GM18868 (cell line): ENCODE results near the gene SCFD2.
"Not testable (repeated sequence)": the region's sequence is repeated elsewhere in the genome, so short reads cannot be mapped to it uniquely, and the experiment has no call there.

Experiments
- ATAC-seq: cut with Tn5 transposase; IDR thresholded peaks from one replicate; pipeline ENCODE4 v1.9.1; 2021; ENCODE audit warnings: mild to moderate bottlenecking, moderate library complexity; ENCODE audit not compliant: unreplicated experiment

The SCFD2 gene

DNA sequence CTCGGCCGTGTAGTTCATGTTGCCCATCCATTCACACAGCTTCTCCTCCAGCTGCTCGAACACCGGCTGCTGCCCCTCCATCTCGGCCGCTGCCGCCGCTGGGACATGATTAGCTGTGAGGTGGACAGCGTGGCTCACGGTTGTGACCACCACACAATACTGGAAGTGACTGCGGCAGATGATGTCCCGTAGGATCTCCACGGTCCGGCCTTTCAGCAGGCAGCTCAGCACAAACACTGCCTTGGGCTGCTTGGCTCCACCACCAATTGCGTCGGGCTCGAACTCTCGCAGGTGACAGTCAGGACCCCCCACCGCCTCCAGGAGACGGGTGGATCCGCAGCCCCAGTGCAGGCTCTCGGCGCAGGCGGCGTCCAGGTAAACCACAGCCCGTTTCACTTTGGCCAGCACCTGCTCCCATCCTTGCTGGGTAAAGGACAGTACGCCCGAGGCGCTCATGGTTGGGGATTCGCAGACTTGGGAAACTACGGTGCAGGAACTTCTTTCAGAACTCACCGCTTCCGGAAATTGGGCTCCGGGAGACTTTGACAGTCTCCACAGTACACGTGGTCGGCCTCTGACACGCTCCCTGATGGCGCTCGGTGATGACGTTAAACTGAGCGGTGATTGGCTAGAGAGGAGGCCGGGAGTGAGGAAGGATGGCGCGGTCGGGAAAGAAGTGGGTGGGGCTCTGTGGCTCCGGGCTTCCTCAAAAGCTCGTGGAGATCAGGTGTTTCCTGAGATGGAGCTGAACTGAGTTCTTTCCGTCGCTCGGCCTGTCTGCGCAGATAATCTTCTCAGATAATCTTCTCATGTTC lies at the start of gene SCFD2:
Gene SCFD2, minus strand, starts transcription at position 576 of the 815 bp plus-strand sequence.
- ATAC-seq = peak; percentile 98

DNA sequence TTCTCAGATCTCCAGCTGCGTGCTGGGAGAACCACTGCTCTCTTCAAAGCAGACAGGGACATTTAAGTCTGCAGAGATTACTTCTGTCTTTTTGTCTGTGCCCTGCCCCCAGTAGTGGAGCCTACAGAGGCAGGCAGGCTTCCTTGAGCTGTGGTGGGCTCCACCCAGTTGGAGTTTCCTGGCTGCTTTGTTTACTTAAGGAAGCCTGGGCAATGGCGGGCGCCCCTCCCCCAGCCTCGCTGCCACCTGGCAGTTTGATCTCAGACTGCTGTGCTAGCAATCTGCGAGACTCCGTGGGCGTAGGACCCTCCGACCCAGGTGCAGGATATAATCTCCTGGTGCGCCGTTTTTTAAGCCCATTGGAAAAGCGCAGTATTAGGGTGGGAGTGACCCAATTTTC lies 43.6 kb upstream of the SCFD2 start:
- ATAC-seq = not testable (repeated sequence)

DNA sequence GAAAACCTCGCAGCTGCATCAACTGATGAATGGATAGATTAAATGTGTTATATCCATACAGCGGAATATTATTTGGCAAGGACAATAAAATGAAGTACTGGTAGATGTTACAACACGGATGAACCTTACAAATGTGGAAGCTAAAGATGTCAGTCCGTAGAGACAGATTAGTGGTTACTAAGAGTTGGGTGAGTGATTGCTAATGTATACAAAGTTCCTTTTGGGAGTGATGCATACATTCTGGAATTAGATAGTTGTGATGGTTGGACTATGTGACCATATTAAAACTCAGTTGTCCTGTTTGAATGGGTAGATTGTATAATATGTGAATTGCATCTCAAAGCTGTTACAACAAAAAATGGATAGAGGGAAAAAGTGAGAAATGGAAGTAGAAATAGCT lies 14.4 kb upstream of the SCFD2 start:
- ATAC-seq = no peak

DNA sequence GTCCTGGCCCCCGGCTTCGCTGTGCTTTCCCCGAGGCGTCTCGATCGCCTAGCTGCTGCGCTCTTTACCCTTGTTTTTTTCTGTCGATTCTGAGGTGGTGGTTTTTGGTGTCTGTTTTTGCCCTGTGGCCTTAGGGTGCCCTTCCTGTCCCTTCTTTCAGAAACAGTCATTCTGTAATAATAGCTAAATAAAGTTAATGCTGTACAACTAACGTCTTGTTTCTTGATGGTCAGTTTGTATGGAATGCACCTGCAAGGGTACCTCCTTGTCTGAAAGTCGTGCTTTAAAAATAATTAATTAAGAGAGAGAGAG lies 12.3 kb upstream of the SCFD2 start:
- ATAC-seq = no peak

DNA sequence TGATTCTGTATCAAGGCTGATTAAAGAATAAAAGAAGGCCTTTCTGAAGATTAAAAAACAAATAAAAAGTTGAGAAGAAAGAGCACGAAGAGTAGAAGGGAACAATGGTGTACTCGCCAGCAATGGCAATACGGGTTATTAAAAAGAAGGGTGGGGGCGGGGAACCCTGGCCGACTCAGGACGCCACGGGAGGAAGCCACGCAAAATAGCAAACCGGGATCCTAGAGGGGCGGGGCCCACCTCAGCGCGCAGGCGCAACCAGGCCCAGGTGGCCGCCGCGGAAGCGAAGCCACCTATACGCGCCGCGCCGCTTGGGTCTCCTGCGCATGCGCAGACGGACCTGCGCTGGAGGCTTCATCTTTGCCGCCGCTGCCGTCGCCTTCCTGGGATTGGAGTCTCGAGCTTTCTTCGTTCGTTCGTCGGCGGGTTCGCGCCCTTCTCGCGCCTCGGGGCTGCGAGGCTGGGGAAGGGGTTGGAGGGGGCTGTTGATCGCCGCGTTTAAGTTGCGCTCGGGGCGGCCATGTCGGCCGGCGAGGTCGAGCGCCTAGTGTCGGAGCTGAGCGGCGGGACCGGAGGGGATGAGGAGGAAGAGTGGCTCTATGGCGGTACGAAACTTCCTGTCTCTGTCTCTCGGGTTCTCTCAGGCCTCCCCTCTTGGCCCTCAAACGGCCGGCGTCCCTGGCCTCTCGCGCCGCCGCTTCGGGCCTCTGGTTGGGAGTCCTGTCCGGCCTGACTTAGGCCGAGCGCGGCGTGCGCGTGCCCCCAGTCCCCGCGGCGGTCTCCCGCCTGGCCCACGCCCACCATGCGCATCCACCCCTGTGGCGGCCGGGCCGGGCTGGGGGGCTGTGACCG lies 11.7 kb upstream of the SCFD2 start, which contains the start of gene FIP1L1:
Gene FIP1L1, plus strand, starts transcription at position 323 of the 852 bp plus-strand sequence. Its CDS starts 198 bp downstream, at position 521.
- peak; percentile 86 for ATAC-seq

DNA sequence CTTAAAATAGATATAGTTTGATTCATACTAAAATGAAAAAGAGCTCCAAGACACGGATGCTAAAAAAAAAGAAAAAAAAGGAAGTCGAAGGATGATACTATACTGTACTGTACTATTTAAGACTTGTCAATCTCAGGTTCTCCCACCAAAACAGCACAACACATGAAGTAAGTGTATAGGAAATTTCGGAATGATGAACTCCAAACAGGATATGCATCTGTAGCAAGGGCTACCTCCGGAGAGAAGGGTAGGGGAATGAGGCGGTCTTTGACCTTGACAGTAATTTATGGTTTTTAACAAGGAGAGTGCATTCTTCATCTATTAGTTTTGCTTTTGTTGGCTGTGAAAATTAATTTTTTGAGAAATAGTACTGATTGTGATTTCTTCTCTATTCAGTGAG lies 11.0 kb upstream of the SCFD2 start:
- no peak for ATAC-seq

DNA sequence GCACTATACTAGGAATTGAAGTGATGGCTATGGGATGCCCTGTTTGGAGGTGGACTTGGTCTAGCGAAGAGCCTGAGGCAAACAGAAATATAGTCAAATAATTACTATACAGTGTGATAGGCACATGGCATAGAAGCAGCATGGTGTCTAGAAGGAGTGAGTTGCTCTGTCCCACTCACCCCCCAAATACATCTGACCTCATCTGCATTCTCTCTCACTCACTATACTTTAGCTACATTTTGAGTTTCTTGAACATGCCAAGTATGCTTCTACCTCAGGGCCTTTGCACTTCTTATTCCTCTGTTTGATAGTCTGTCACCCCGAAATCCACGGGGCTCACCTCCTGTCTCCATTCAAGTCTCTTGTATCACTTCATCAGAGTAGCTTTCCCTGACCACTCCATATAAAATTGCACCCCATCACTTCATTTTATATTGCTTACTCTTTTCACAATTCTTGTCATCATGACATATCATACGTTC lies 9.0 kb upstream of the SCFD2 start:
- no peak for ATAC-seq

DNA sequence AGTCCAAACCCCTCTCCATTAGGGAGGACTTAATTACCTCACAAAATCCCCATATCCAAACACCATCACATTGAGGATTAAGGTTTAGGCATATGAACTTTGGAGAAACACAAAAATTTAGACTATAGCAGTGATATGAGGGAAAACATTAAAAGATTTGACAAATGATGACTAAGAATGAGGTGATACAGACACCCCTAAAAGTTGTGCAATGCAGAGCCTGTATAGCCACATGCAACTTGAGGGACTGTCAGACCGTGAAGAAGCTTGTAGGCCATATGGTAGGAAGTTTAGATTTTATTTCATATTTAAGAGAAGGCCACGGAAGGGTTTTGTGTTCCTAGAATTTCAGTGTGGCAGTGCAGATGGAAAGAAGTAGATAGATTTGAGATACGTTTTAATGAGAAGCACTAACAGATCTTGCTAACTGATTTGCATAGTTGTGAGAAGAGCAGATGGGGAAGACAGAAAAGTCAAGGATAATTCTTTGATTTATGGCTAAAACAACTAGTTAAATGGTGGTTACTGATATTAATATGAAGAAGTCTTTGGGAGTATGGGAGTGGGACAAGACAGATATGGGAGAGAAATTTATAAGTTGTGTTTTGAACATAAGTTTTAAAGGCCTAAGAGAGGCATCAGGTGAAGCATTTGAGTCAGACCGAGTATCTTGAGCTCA lies 6.1 kb upstream of the SCFD2 start:
- no peak for ATAC-seq

DNA sequence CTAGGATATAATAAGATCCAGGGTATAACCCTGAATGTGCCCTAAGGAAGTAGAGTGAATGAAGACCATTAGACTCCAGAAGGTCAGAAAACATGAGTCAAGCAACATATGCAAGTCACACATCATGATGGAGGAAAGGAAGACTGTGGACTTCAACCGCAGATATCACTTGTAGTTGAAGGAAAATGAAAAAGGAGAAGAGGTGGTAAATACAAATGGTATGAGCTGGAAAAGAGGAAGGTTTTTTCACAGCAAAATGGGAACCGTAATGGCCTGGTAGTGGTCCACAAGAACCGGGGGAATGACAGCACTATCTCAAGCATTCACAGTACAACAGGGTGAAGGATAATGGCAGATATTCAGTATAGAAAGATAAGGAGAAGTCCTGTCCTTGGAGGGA lies 5.2 kb upstream of the SCFD2 start:
- ATAC-seq = no peak

DNA sequence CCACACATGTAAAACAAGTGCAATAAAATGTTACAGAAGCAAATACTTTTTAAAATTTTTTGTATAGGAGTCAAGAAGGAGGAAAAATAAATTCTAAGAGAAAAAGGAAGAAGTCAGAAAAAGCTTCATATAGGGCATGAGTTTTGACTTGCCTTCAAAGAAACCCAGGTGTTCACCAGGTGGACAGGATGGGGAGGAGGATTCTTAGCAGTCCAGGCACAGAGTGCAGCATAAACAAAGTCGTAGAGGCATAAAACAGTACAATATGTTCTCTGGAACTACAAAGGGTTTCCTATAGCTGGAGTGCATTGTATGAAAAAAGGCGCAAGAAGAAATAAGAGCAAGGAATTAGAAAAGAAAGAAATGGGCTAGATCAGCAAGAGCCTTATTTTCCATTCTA lies 1.9 kb upstream of the SCFD2 start:
- ATAC-seq = no peak

DNA sequence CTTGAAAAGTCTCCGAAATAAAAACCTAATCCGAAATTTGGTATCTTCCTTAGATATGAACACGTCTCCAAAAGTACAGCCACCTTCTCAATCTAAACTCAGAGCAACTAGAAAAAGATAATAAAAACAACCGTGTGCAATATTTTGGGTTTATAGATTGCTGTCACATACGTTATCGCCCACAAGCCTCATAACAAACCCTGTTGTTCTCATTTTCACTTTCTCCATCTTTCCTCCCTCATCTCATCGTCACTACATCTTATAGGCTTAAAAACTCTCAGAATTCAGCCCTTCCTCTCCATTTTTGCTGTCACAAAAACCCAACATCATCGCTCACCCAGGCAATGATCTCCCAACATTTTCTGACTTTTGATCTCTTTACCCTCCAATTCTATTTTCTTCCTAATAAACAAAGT lies 448 bp upstream of the SCFD2 start:
- peak; percentile 10 for ATAC-seq

DNA sequence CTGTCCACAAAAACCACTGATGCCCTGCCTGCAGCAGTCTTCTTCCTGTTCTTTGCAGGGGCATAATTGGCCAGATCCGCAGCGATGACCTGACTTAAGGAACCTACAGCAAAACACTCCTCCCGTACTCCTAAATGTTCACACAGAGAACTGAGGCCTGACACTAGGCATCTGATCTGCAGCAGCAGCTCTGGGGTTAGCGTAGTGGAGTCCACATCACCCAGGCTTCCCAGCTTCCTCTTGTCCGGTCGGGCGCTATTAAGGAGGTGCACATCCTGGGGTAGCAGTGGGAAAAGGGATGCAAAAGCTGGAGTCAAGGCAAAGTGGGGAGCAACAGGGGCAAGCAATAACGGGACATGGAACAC lies 758 bp downstream of the SCFD2 start:
- no peak for ATAC-seq

DNA sequence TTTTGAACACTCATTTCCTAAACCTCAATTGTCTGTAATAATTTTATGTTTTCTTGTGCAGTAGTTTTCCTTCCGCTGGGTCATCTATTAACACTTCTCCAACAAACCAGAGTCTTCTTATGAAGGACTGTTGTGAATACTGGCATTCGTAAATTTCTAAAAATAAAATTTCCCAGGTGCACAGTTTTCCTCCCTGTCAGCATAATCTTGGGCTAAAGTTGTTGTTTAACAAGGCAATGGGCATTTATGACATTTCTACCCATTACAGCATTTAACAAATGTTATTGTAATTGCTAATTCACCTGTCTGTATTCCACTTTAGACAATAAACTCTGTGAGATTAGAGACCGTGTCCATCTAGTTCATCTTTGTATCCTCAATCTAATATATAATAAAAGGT lies 1.2 kb downstream of the SCFD2 start:
- no peak for ATAC-seq

DNA sequence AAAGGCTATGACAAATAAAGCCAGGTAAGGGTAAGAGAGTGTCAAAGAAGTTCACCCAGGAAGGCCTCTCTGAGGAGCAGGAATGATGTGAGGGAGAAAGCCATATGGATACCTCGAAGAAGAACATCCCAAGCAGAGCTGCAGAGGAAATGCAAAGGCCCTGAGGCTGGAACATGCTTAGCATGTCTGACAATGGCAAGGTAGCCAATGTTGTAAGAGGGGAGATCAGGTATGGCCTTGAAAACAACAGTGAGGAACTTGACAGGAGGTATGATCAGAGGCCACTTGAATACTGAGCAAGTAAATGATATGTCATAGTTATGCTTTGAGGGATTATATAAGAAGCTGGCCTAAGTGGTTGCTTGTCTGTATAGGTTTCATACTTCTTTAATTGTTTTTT lies 3.8 kb downstream of the SCFD2 start:
- ATAC-seq = no peak

DNA sequence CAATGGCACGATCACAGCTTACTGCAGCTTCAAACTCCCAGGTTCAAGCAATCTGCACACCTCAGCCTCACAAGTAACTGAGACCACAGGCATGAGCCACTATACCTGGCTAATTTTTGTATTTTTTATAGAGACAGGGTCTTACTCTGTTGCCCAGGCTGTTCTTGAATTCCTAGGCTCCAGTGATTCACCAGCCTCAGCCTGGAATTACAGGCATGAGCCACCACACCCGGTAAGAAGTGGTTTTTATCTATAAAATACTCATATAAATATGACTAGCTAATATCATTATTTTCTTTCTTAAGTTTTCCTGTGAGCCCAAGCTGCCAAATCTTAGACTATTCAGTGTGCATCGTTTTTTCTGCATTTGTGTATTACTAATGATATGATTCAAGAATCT lies 4.4 kb downstream of the SCFD2 start:
- ATAC-seq = no peak

DNA sequence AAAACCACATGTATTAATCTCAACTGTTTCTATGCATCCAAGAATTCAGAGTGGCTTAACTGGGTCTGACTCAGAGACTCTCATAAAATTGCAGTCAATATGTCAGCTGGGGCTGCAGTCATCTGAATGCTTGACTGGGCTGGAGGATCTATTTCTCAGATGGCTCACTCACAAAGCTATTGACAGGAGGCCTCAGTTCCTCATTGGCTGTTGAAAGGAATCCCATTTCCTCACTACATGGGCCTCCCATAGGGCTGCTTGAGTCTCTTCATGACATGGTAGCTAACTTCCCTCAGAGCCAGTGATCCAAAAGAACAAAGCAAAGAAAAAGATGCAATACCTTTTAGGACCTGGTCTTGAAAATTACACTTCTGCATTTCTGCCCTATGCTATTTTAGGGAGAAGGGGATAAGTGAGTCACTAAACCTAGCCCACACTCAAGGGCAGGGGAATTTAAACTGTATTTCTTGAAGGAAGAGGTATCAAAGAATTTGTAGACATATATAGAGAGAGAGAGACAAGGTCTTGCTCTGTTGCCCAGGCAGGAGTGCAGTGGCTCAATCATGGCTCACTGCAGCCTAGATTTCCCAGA lies 9.8 kb downstream of the SCFD2 start:
- peak; percentile 53 for ATAC-seq

DNA sequence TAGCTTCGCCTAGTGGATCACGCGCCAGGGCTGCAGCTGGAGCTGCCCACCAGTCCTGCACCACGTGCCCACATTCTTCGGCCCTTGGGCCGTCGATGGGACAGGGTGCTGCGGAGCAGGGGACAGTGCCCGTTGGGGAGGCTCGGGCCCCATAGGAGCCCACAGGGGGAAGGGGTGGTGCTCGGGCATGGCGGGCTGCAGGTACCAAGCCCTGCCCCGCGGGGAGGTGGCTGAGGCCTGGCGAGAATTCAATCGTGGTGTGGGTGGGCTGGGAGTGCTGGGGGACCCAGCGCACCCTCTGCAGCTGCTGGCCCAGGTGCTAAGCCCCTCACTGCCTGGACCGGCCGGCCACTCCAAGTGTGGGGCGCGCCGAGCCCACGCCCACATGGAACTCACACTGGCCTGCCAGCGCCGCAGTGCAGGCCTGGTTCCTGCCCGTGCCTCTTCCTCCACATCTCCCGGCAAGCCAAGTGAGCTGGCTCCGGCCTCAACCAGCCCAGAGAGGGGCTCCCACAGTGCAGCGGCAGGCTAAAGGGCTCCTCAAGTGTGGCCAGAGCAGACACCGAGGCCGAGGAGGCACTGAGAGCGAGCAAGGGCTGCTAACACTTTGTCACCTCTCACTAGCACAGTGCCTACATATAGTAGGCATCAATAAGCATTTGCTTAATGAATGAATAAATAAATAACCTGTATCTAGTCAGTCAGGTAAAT lies 11.7 kb downstream of the SCFD2 start:
- ATAC-seq = no peak

DNA sequence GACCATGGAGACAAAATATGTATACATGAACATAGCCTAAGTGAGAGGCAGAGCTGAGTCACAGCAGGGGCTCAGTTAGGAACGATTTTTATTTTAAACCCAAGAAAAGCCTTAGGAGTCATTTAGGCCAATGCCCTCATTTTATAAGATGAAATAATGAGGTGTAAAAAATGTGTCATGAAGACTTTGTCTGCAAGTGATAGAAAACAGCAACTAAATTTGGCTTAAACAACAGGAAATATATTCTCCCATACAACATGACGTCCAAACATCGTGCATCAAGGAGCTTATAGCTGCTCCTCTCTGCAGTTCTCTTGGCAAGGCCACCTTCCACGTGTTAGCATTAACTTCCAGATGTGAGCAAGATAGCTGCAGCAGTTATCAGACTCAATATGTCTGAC lies 16.8 kb downstream of the SCFD2 start:
- ATAC-seq = no peak

DNA sequence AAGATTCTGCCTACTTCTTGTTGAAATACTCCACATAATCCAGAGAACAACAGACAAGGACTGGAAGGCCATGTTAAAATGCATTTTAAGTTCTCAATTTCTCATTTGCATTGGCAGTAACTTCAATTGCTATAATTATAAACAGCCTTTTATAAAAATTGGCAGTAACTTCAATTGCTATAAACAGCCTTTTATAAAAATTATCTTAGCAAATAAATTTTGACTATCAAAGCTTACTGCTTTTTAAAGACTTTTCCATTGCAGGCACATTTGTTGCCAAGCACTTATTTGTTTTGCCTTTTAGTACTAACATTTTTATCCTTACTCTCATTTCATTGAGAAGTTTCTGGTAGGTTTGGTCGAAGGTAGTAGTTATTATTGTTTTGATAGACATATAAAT lies 17.8 kb downstream of the SCFD2 start:
- no peak for ATAC-seq
